SK-N-SH (cell line): Measurements from ENCODE around the gene TMCC2. TPM values are rescaled to one million over a fixed set of nuclear protein-coding genes. Genes with fewer than 3 reads are reported as not detected.

Experiments used
- CTCF ChIA-PET: fragments of 300-600, 350-600 bp; formaldehyde crosslinking; extraction: SDS; loops from one replicate; lab custom pipeline; 2021; lab: Yijun Ruan, JAX
- POLR2A ChIA-PET: fragments of 350-600 bp; sonication (Branson Sonifier 250); formaldehyde crosslinking; extraction: SDS; loops from one replicate; lab custom pipeline; 2020; ENCODE audit warnings: antibody characterized with exemption, inconsistent platforms; lab: Yijun Ruan, JAX
- DNase-seq: peaks from one replicate; pipeline ENCODE4 v3.0.0; 2012
- H2AFZ ChIP-seq: fragments of 200-600 bp; sonication (generic); 2 replicates; pipeline ENCODE4 v1.8.1; 2016; ENCODE audit warnings: antibody characterized with exemption, mild to moderate bottlenecking, low read depth
- H3F3A ChIP-seq: fragments of 200-600 bp; sonication (generic); replicated peaks from 2 replicates; pipeline ENCODE3; 2016; ENCODE audit warnings: antibody characterized with exemption, mild to moderate bottlenecking; ENCODE audit not compliant: insufficient read depth
- H3K27ac ChIP-seq, 2 experiments: fragments of 200-500 bp in 1 of 2; fragments of 200-600 bp in 1 of 2; sonication (Bioruptor generic) in 1 of 2; sonication (generic), shearing (Covaris generic) in 1 of 2; 2 replicates each; pipeline versions ENCODE4 v1.5.1 to v1.6.1; 2014 to 2016; ENCODE audit warnings: low read depth in 2 of 2, inconsistent platforms in 1 of 2, low read length in 1 of 2, mild to moderate bottlenecking in 1 of 2, mixed read lengths in 1 of 2
- H3K27me3 ChIP-seq: fragments of 200-600 bp; sonication (generic), shearing (Covaris generic); 2 replicates; pipeline ENCODE4 v1.6.1; 2016; ENCODE audit warnings: mixed run types; ENCODE audit not compliant: insufficient read depth
- H3K36me3 ChIP-seq, 2 experiments: fragments of 200-500 bp in 1 of 2; fragments of 200-600 bp in 1 of 2; sonication (Bioruptor generic) in 1 of 2; sonication (generic) in 1 of 2; replicated peaks in 1 of 2; 2 replicates each; pipeline versions ENCODE3 to v1.5.1; 2014 to 2016; ENCODE audit warnings: low read length in 1 of 2, mild to moderate bottlenecking in 1 of 2; ENCODE audit not compliant: insufficient read depth in 2 of 2, control insufficient read depth in 1 of 2
- H3K4me1 ChIP-seq, 2 experiments: fragments of 200-500 bp in 1 of 2; fragments of 200-600 bp in 1 of 2; sonication (Bioruptor generic) in 1 of 2; sonication (generic), shearing (Covaris generic) in 1 of 2; 2 replicates each; pipeline versions ENCODE4 v1.5.1 to v1.6.1; 2014 to 2016; ENCODE audit warnings: low read depth in 1 of 2, low read length in 1 of 2, mixed run types in 1 of 2; ENCODE audit not compliant: insufficient read depth in 2 of 2, control insufficient read depth in 1 of 2
- H3K4me2 ChIP-seq: fragments of 200-600 bp; sonication (generic), shearing (Covaris generic); 2 replicates; pipeline ENCODE4 v1.6.1; 2017; ENCODE audit warnings: mixed run types
- H3K4me3 ChIP-seq, 2 experiments: fragments of 200-500 bp in 1 of 2; fragments of 200-600 bp in 1 of 2; sonication (Bioruptor generic) in 1 of 2; sonication (generic), shearing (Covaris generic) in 1 of 2; 2 replicates each; pipeline versions ENCODE4 v1.5.1 to v1.8.1; 2014 to 2016; ENCODE audit warnings: low read depth in 2 of 2, inconsistent platforms in 1 of 2, low read length in 1 of 2, mild to moderate bottlenecking in 1 of 2, mixed read lengths in 1 of 2, moderate library complexity in 1 of 2
- H3K79me2 ChIP-seq: fragments of 200-600 bp; sonication (generic); 2 replicates; pipeline ENCODE4 v1.8.1; 2017; ENCODE audit warnings: mild to moderate bottlenecking; ENCODE audit not compliant: insufficient read depth
- H3K9ac ChIP-seq: fragments of 200-600 bp; sonication (generic); 2 replicates; pipeline ENCODE4 v1.6.1; 2017; ENCODE audit warnings: mixed run types
- H3K9me2 ChIP-seq: fragments of 200-600 bp; sonication (generic); 2 replicates; pipeline ENCODE4 v1.6.1; 2017; ENCODE audit warnings: mixed run types
- H3K9me3 ChIP-seq: fragments of 200-600 bp; sonication (generic); 2 replicates; pipeline ENCODE4 v1.6.1; 2017; ENCODE audit warnings: mixed run types, mild to moderate bottlenecking, moderate library complexity
- H4K20me1 ChIP-seq: fragments of 200-600 bp; sonication (generic); 2 replicates; pipeline ENCODE4 v1.6.1; 2017; ENCODE audit warnings: mild to moderate bottlenecking, mixed run types; ENCODE audit not compliant: insufficient read depth
- EZH2phosphoT487 ChIP-seq: fragments of 200-600 bp; sonication (generic); IDR thresholded peaks from 2 replicates; pipeline ENCODE4 v1.6.1; 2017; ENCODE audit warnings: low read depth, mixed run types, mild to moderate bottlenecking, antibody characterized with exemption, moderate library complexity, borderline replicate concordance
- FOXJ3 ChIP-seq: sonication (generic); formaldehyde crosslinking; IDR thresholded peaks from 2 replicates; pipeline ENCODE4 v1.5.1; 2020; ENCODE audit warnings: mild to moderate bottlenecking, missing genetic modification reagents
- GATA2 ChIP-seq: sonication (generic); formaldehyde crosslinking; IDR thresholded peaks from 2 replicates; pipeline ENCODE4 v1.5.0; 2020; ENCODE audit warnings: mild to moderate bottlenecking, missing genetic modification reagents
- JUND ChIP-seq: IDR thresholded peaks from 2 replicates; pipeline ENCODE4 v1.4.0; 2012
- MEF2A ChIP-seq: IDR thresholded peaks from 2 replicates; pipeline ENCODE4 v1.4.0; 2012; ENCODE audit warnings: low read depth, borderline replicate concordance
- MXI1 ChIP-seq: IDR thresholded peaks from 2 replicates; pipeline ENCODE4 v1.6.1; 2012; ENCODE audit warnings: mild to moderate bottlenecking, low read depth, low read length, improper control_type of control experiment
- NFIC ChIP-seq: IDR thresholded peaks from 2 replicates; pipeline ENCODE4 v1.4.0; 2012; ENCODE audit warnings: borderline replicate concordance
- SMC3 ChIP-seq: IDR thresholded peaks from 2 replicates; pipeline ENCODE4 v1.6.1; 2012; ENCODE audit warnings: low read depth, low read length, improper control_type of control experiment
- TAF1 ChIP-seq: IDR thresholded peaks from 2 replicates; pipeline ENCODE4 v1.6.1; 2012; ENCODE audit warnings: low read depth, mild to moderate bottlenecking, low read length, moderate library complexity, borderline replicate concordance
- WGBS: methylation state at CpG from one replicate; pipeline ENCODE4 v1.1.6; 2017; ENCODE audit warnings: low lambda C conversion rate; 5-methylcytosine and 5-hydroxymethylcytosine counted together
- polyA plus RNA-seq, 3 experiments: library from polyadenylated mRNA; depleted of rRNA; stranded (reverse); fragments of >200 nt; gene quantifications; 2 replicates each; pipeline ENCODE4 v1.2.3, GENCODE V29; 2012
- TF ChIP-seq, protein P1 (sequence below): IDR thresholded peaks from 2 replicates; pipeline ENCODE4 v1.6.1; 2012; ENCODE audit warnings: mild to moderate bottlenecking, low read depth, low read length, moderate library complexity
- TF ChIP-seq, protein P2 (sequence below): fragments of 150-350 bp; IDR thresholded peaks from 2 replicates; pipeline ENCODE4 v1.6.1; 2016; ENCODE audit warnings: mild to moderate bottlenecking, low read depth, low read length
- TF ChIP-seq, protein P3 (sequence below): fragments of 150-350 bp; IDR thresholded peaks from 2 replicates; pipeline ENCODE4 v1.6.1; 2017; ENCODE audit warnings: antibody characterized with exemption, low read length, low read depth, borderline replicate concordance

TMCC2 gene
- polyA plus RNA-seq, 1 of the 3 experiments (the other 2 are of a cell fraction), result 6.0 TPM

DNA sequence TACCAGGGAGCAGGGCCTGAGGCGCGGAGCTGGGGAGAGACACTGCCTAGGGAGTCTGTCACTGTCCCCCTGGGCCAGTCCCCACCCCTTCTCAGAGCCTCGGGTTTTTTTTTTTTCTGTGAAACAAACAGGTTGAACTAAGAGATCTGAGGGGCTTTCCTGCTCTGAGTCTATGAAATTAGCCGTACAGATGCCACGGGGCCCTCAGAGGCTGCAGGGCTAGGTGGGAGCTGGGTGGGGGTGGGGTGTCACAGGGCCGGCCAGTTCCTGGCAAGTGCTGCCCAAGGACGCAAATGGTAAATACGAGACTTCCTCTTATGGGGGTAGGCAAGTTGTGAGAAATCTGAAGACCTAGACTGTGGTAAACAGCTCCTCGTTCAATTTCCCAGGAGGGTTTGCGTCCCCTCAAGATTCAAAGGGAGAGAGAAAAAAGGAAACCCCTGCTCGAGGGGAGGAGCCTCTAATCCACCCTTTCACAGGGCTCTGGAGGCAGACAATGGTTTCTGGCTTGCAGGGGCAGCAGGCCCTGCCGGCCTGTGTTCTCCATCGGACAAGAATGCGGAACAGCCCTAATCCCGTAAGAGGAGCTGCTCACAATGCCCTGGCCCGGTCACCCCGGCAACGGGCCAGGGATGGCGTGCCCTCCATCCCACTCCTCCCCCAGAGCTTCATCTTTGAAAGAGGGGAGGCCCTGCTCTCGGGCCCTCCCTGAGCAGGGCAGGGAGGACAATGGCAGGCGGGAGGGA is 86.0 kb downstream of the TMCC2 start:
- Histone ChIP-seq H3K36me3 (peaks cover 13 to 30% of the 10 kb centered on the region in 2 experiments), H3K4me3 (no peak overlapping the region), H3K4me1 (peaks cover 13 to 24% of the 10 kb centered on the region in 2 experiments), H3K79me2 (peaks cover 95% of the 10 kb centered on the region), H3F3A (peaks cover 4% of the 10 kb centered on the region), H3K27ac (no peak overlapping the region), H3K27me3 (no peaks in the 10 kb centered on the region), H3K9ac (no peak overlapping the region), H3K9me2 (no peaks in the 10 kb centered on the region), H3K9me3 (no peaks in the 10 kb centered on the region), H4K20me1 (peaks cover 45% of the 10 kb centered on the region), H3K4me2 (no peak overlapping the region; the same call in 1 of the 2 replicates), H2AFZ (no peak overlapping the region)
- WGBS, result 75% methylated on average over 15 of the region's 21 CpGs
- POLR2A ChIA-PET, result no interaction called here
- TF ChIP-seq SMC3 (no peak), MEF2A (no peak), JUND (no peak), FOXJ3 (CRISPR knock-in tag) (no peak), EZH2phosphoT487 (no peak), MXI1 (no peak), GATA2 (CRISPR knock-in tag) (no peak), NFIC (no peak), TAF1 (no peak)
- TF ChIP-seq, protein P1, sequence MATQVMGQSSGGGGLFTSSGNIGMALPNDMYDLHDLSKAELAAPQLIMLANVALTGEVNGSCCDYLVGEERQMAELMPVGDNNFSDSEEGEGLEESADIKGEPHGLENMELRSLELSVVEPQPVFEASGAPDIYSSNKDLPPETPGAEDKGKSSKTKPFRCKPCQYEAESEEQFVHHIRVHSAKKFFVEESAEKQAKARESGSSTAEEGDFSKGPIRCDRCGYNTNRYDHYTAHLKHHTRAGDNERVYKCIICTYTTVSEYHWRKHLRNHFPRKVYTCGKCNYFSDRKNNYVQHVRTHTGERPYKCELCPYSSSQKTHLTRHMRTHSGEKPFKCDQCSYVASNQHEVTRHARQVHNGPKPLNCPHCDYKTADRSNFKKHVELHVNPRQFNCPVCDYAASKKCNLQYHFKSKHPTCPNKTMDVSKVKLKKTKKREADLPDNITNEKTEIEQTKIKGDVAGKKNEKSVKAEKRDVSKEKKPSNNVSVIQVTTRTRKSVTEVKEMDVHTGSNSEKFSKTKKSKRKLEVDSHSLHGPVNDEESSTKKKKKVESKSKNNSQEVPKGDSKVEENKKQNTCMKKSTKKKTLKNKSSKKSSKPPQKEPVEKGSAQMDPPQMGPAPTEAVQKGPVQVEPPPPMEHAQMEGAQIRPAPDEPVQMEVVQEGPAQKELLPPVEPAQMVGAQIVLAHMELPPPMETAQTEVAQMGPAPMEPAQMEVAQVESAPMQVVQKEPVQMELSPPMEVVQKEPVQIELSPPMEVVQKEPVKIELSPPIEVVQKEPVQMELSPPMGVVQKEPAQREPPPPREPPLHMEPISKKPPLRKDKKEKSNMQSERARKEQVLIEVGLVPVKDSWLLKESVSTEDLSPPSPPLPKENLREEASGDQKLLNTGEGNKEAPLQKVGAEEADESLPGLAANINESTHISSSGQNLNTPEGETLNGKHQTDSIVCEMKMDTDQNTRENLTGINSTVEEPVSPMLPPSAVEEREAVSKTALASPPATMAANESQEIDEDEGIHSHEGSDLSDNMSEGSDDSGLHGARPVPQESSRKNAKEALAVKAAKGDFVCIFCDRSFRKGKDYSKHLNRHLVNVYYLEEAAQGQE, result no peak
- TF ChIP-seq, protein P2, sequence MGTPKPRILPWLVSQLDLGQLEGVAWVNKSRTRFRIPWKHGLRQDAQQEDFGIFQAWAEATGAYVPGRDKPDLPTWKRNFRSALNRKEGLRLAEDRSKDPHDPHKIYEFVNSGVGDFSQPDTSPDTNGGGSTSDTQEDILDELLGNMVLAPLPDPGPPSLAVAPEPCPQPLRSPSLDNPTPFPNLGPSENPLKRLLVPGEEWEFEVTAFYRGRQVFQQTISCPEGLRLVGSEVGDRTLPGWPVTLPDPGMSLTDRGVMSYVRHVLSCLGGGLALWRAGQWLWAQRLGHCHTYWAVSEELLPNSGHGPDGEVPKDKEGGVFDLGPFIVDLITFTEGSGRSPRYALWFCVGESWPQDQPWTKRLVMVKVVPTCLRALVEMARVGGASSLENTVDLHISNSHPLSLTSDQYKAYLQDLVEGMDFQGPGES, result no peak
- TF ChIP-seq, protein P3, sequence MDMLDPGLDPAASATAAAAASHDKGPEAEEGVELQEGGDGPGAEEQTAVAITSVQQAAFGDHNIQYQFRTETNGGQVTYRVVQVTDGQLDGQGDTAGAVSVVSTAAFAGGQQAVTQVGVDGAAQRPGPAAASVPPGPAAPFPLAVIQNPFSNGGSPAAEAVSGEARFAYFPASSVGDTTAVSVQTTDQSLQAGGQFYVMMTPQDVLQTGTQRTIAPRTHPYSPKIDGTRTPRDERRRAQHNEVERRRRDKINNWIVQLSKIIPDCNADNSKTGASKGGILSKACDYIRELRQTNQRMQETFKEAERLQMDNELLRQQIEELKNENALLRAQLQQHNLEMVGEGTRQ, result no peak
- no peak for DNase-seq
- CTCF ChIA-PET, result interaction anchor here (0.7 to 46.8 kb wide), 5 partner anchors 11 to 193 kb away, joined by 3 to 1368 read pairs (median 5); no protein-coding TSS in a partner anchor
